ENCODE measurements around the gene LRIG2.
"Not testable (repeated sequence)": the region's sequence is repeated elsewhere in the genome, so short reads cannot be mapped to it uniquely, and the experiment has no call there.

The LRIG2 gene

DNA sequence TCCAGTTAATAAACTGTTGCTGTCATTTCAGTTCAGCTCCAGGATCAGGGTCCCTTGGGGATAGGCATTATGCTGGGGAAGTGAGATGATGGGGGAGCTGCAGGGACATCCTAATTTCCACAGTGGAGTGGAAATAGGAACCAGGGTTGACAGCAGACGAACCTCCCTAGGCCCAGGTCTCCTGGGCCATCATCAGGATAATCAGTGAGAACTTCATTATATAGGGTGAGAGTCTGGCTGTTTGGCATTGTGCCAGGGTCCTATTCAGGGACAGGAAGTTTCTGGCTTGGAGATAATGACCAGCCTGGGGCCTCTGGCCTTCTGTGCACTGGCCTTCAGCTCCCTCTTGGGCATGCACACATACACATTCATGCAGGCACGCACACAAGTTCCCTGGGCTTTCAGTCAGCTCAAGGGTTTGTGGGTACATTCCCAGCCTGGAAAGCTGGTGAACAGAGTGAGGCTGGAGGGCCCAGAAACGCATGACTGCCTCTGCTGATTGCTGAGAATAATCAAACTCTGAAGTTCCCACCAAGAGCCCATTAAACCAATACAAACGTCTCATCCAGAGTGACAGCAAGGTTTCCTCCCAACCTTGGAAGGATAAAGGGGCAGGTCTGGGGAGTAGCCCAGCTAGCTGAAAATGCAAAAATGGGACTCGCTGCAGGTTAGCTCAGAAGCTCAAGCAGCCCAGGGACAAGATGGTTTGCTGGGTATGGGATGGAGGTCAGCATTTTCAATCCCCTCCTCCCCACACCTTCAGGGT, 13.9 kb upstream of the LRIG2 start:
- Histone ChIP-seq H3K27ac (no peak overlapping the region), H3K4me3 (no peak overlapping the region)

DNA sequence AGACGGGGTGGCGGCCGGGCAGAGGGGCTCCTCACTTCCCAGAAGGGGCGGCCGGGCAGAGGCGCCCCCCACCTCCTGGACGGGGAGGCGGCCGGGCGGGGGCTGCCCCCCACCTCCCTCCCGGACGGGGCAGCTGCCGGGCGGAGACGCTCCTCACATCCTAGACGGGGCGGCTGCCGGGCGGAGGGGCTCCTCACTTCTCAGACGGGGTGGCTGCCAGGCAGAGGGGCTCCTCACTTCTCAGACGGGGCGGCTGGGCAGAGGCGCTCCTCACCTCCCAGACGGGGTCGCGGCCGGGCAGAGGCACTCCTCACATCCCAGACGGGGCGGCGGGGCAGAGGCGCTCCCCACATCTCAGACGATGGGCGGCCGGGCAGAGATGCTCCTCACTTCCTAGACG, 9.5 kb upstream of the LRIG2 start:
- not testable (repeated sequence) for H3K4me3 ChIP-seq, H3K27ac ChIP-seq

DNA sequence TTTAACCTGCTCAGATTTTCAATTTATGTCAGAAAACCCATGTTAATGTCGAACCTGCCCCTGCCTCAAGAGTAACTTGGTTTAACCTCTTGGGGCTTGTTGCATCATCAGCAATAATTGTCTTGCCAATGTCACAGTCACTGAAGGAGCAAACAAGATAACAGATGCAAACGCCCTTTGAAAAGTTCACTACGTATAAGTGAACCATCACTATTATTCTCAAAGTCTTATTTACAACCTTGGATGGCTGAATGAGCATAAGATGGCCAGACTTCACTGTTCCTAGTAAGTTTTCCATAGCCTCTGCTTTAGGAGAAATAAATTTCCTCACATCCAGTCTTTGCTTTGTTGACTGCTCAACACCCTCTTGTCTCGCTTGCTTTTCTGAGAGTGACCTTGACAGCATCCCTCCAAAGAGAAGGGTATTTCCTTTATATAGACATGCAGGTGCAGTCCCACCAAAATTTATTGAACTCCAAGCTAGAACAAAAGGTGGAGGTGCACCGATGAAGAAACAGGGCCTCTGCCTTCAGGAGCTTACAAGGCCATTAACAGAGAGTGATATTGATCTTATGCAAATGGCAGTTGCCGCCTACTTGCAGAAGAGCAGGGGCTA, 749 bp upstream of the LRIG2 start:
- Histone ChIP-seq H3K4me3 (peak overlapping the region; percentile 58 to 92 (median 77)), H3K27ac (peak overlapping the region in 19 of 21 experiments; percentile 63 to 97 (median 89))

DNA sequence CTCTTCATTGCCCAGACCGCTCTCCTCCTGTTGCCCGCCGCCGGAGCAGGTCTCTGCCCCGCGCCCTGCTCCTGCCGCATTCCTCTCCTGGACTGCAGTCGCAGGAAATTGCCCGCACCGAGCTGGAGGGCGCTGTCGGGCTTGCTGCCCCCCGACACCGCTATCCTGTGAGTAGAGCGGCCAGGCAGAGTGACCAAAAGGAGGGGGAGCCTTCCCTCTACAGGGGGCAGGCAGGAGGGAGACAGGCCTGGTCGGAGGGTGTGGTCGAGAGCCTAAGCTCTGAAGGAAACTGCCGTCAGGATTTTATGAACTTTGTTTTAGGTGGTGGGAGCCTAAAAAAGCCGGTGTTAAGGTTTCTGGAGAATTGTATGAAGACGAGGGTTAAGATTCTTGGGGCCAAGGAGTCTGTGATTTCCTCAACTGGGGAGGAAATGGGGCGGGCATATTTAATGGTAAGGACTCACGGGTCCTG, 517 bp downstream of the LRIG2 start:
- peak overlapping the region; percentile 68 to 97 (median 90) for H3K27ac ChIP-seq
- peak overlapping the region; percentile 58 to 92 (median 77) for H3K4me3 ChIP-seq

DNA sequence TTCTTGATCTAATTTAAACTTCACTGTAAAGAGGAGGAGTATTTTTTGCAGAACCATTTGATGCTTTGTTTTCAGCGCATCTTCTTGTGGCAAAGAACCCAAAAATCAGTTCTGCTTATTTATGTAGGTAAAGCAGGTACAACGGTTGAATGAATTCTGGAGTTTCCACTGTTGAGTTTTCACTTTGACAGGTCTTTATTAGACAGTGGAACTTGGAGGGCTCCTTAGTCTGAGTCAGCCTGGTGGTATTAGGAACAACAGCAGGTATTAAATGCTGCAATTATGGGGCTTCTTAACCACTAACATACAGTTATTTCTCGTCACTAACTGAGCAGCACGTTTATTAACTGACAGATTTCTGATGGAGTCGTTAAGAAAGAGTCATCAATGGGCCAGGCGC, 1.2 kb downstream of the LRIG2 start:
- H3K4me3 ChIP-seq: peak overlapping the region; percentile 58 to 92 (median 77)
- peak overlapping the region in 5 of 21 experiments; percentile 44 to 97 (median 93) for H3K27ac ChIP-seq

DNA sequence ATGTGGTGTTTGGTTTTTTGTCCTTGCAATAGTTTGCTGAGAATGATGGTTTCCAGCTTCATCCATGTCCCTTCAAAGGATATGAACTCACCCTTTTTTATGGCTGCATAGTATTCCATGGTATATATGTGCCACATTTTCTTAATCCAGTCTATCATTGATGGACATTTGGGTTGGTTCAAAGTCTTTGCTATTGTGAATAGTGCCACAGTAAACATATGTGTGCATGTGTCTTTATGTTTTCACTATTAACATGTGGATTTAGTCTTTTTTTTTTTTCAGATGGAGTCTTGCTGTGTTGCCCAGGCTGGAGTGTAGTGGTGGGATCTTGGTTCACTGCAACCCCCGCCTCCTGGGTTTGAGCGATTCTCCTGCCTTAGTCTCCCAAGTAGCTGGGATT, 5.0 kb downstream of the LRIG2 start:
- H3K27ac ChIP-seq, H3K4me3 ChIP-seq: not testable (repeated sequence)

DNA sequence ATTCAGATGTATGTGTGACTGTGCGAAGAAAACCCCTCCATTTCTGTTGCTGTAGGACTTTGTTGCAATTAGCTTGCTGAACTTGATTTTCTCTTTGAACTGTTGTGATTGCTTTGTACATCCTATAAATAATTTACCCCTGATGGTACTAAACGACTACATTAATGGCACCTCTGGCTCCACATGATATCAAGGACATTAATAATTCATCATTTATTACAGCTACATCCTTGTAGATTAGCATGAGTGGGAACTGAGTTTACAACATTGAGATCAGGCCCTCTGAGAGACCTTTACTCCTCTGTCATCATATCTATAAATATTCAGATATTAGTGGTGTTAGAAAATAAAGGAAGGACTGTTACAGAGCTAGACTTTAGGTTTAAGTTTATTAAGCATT, 13.5 kb downstream of the LRIG2 start:
- Histone ChIP-seq H3K4me3 (no peak overlapping the region), H3K27ac (no peak overlapping the region)

DNA sequence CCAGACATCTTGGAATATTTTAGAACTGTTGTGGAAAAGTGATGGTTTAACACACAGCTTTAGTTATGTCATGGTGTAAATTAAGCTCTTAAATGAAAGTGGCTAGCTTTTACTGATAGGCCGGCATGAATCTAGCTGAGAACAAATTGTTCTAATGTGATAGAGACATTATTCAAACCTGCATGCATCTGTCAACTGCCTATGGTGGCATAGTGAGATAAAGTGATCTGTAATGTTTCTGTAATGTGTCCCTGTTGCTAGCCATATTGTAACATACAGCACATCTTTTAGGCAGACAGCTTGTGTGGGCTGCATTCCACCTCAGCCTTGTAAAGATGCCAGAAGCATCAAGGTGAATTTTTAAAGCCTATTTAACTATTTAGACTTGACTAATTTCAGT, 16.0 kb downstream of the LRIG2 start:
- H3K4me3 ChIP-seq: no peak overlapping the region
- H3K27ac ChIP-seq: no peak overlapping the region

DNA sequence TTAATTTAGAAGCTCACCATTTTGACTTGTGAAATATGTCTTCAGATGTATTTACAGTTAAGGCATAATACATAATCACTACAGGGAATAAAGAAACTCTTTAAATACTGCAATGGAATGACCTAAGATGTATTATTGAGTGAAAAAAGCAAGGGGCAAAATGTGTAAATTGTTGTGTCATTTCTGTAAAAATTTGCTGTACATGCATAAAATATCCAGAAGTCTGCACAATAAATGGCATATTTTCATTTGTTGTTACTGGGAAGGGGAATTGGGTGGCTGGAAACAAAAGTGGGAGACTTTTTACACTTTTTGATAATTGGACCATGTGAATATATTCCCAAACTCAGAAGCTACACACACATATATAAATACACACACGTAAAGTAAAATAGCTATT, 17.1 kb downstream of the LRIG2 start:
- H3K4me3 ChIP-seq: no peak overlapping the region
- no peak overlapping the region for H3K27ac ChIP-seq

DNA sequence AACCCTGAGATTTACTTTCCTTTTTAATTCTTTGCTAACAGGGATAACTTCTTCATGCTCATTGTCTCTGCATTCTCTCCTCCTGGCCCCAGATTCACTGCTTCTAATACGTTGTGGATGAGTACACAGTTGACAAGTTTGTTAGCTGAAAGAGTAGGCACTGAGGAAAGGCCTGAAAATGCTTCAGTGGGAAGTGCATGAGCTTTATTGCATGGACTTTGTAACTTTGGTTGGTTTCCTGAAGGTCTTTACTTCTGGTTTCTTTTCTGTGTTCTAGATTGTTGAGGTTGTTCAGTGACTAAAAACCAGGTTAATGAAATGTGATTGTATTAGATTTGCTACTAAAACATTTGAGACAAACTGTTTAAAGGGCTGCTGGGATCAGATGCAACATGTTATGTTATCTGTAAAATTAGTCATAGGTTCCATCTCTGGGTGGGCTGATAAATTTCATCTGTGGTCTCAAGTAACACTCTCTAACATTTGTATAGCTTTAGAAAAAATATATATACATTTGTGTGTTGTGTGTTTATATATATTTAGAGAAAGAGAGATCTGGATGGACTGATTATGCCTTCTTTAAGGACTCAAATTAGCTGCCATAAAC, 19.1 kb downstream of the LRIG2 start:
- no peak overlapping the region for H3K4me3 ChIP-seq
- no peak overlapping the region for H3K27ac ChIP-seq

DNA sequence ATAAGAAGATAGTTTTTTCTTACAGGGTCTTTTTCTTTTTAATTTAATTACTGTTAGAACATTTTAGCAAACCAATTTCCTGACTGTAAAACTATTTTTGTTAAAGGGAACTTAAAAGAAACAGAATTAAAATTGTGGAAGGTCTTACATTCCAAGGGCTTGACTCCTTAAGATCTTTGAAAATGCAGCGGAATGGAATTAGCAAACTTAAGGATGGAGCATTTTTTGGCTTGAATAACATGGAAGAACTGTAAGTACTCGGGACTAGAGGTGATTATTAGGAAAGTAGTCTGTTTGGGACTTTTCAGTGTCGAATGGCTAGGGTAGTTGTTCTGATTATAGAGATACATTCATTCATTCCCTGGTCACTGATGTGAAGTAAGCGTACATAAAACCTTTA, 21.5 kb downstream of the LRIG2 start:
- Histone ChIP-seq H3K4me3 (no peak overlapping the region), H3K27ac (no peak overlapping the region)

DNA sequence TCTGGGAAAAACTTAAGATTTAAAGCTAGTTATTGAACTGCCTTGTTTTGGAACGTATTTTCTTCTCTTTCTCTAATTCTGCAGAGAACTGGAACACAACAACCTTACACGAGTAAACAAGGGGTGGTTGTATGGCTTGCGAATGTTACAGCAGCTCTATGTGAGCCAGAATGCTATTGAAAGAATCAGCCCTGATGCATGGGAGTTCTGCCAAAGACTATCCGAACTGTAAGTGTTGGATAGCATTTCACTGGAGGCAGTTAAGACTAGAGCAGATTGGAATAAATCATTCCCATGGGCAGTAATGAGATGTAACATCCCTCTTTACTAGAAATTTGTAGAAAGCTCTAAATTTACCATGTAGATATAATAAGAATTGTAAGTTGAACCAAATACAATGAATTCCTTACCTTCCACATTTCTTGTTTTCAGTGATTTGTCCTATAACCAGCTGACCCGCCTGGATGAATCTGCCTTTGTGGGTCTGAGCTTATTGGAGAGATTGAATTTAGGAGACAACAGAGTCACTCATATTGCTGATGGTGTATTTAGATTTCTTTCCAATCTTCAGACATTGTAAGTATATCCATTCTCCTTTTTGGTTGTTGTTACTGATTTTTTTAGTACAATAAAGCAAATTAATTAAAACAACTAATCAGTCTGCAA, 22.9 kb downstream of the LRIG2 start:
- Histone ChIP-seq H3K27ac (no peak overlapping the region), H3K4me3 (no peak overlapping the region)

DNA sequence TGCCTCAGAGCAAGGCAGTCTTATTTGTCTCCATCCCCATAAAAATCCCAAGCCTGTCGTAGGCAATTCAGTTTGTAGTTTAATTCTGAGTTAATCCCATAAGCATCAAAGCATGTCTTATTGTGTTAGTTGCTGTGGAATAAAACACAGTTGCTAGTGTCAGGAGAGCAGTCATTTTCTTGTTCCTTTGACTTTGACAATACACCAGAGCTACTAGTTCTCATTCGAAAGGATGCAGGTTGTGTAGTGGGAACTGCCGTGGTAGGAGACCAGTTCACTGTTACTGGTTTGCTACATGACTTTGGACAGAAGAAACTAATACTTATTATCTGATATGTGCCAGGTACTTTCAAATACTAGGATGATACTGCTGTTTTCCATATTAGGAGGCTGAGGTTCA, 23.5 kb downstream of the LRIG2 start:
- H3K4me3 ChIP-seq: no peak overlapping the region
- no peak overlapping the region for H3K27ac ChIP-seq

DNA sequence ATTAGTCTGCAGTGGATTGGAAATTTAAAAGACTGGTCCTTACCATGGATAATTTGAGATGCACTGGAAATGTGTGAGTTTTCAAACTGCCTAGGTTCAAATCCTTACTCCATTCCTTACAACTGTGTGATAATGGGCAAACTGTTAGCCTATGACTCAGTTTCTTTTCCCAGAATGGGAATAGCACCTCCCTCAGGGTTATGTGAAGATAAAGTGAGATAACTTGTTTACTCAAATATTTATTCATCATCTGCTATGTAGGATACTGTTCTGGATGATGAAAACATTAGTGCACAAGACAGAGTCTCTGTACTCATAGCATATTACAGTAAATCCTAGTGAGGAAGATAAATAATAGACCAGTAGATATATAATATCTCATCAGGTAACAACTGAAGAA, 28.6 kb downstream of the LRIG2 start:
- Histone ChIP-seq H3K27ac (no peak overlapping the region), H3K4me3 (no peak overlapping the region)

DNA sequence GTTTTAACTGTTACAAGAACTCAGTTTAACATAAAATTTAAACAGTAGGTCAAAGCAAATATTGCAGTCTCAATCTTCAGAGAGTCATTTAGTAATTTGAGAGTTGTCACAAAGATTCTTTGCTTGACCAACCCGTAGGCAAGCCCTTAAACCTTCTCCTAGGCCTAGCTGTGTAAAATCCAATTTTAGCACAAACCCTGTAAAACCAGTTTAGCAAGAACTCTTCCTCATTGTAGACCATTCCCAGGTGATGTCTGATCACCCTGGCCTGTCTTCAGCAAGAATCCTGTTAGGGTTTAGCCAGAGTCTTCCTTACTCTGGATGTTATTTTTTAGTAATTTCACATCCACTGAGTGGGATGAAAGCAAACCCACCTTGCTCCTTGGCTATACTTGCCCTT, 30.1 kb downstream of the LRIG2 start:
- H3K27ac ChIP-seq: no peak overlapping the region
- no peak overlapping the region for H3K4me3 ChIP-seq

DNA sequence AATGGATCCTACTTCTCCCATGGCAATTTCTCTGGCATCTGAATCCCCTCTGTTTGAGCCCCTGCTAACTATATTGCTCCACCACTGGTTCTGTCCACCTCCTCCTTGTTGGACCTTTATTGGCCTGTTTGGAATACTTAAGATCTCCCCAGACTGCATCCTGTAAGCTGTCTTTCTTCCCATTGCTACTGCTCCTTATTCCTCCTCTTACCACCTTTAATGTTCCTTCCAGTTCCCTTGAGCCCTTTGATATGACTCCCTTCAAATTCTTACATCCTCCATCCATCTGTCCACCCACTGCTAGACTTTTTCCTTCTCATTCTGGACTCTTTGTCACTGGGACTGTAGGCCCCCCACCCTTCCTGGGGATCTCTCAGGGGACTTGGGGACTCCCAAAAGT, 31.0 kb downstream of the LRIG2 start:
- Histone ChIP-seq H3K27ac (no peak overlapping the region), H3K4me3 (no peak overlapping the region)

DNA sequence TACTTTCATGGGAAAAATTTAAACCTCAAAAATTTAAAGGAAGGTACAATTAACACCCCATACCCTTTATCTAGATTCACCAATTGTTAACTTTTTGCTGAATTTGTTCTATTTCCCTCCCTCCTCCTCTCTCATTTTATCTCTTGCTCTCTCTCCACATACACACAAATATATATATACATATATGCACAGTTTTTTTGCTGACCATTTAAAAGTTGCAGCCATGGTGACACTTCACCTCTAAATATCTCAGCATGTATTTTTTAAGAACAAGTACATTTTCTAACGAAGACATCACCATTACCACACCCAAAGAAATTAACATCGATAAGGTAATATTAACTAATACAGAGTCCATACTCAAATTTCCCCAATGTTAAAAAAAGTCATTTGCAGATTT, 33.9 kb downstream of the LRIG2 start:
- Histone ChIP-seq H3K27ac (no peak overlapping the region), H3K4me3 (no peak overlapping the region)

DNA sequence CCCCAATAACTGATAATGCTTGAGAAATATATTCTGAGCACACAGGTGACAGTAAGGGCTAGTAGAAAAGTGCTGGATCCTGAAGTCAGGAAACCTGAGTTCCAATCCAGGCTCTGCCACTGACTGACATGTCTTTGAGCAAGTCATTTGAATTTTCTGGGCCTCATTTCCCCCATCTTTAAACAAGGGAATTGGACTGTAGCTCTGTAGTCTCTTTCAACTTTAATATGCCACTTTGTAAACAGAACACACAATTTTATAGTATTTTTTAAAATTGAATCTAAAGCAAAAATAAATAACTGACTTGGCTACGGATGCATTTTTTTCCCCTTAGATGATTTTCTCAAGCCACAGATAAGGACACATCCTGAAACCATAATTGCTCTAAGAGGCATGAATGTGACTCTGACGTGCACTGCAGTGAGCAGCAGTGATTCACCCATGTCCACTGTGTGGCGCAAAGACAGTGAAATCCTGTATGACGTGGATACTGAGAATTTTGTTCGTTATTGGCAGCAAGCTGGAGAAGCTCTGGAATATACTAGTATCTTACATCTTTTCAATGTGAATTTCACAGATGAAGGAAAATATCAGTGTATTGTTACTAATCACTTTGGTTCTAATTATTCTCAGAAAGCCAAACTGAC, 37.0 kb downstream of the LRIG2 start:
- no peak overlapping the region for H3K27ac ChIP-seq

DNA sequence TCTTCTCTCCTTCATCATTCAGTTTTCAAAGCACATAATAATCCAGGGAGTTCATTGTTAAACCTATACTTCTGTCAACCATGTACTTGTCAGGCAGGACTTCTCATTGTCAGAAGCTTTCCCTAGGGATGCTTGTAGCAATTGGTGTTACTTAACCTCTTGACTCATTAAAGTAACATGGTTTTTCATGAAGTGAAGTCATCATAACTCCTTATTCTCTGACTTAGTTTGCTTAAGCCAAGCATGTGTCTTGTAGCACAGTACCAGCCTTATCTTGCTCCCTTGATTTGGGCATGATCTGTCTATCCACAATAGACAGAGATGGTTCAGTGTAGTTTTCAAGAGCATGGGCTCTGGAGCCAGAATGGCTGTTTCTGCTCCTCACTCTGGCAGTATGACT, 45.3 kb downstream of the LRIG2 start:
- no peak overlapping the region for H3K27ac ChIP-seq
- no peak overlapping the region for H3K4me3 ChIP-seq

More for the DNA sequence above, 37.0 kb downstream of the LRIG2 start:
- H3K4me3 ChIP-seq: no peak overlapping the region

DNA sequence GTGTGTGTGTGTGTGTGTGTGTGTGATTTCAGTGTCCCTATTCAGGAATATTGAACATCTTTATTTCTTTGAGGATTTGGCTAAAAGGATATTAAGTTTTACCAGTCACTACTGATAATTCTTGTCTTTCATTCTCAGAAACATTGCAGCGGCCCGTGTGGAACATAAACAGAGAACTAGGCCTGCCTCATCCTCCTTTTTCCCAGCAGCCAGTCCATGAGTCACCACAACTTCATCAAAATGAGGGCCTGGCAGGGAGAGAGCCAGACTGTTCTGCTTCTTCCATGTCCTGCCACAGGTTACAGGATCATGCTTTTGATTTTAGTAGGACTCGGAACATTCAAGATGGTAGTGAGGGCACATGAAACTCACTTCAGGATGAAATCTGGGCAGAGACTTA, 50.7 kb downstream of the LRIG2 start:
- no peak overlapping the region for H3K4me3 ChIP-seq
- no peak overlapping the region for H3K27ac ChIP-seq
